ENCODE results near the gene PLA2G4E. TPM values are rescaled to one million over a fixed set of nuclear protein-coding genes. Genes with fewer than 3 reads are reported as not detected.
A peak's percentile ranks its signal among the peaks of the same experiment; 100 is the strongest.

PLA2G4E gene
- total RNA-seq, 1 donor from 2014 or later, result not detected

DNA sequence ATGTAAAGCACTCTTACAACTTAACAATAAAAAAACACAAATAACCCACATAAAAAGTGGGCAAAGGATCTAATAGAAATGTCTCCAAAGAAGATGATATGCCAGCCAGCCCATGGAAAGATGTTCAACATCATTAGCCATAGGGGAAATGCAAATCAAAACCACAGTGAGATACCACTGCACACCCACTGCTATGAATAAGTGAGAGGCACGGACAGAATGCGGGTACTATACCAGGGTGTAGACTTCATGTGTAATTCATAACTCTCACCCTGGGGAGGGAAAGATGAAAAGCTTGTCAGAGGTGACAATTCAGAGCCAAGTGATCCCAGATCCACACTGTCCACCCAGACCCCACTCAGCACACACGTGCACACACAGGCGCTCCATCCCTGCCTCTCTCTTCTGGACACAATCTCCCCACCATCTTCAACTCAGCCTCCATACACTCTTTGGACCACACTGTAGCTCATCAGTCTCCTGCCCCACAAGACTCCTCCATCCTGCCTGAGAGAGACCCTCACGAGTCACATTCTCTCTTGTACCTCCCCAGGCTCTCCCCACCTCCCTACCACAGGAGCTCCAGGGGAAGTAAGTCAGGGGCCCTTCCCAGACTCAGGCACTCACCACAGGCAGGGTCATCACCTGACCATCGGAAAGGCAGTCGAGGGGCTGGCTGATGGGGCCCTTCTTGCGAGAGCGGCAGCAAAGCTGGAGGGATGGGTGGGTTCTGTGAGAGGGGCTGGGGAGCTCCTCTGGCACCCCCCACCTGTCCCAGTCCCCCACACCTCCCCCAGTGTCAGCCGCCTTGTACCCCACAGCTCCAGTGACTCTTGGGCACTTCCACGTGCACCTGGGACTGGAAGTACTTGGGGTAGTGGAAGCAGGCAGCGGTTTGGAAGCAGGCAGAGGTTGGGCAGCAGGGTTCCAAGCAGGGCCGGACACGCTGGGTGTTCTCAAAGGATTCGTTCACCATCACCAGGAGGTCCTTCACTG lies 21.3 kb downstream of the PLA2G4E start:
- intact Hi-C loops (cut with micrococcal nuclease), result no loop called here
- no peaks in the 10 kb centered on the region for H3K9me3 Mint-ChIP-seq
- peaks cover 6% of the 10 kb centered on the region for H3K4me1 Mint-ChIP-seq
- H3K27me3 Mint-ChIP-seq, result peaks cover 5% of the 10 kb centered on the region
- H3K36me3 Mint-ChIP-seq (ENCODE audit: low read depth), result no peaks in the 10 kb centered on the region
- no peak for DNase-seq
- H3K4me3 Mint-ChIP-seq, result no peak overlapping the region
- H3K27ac Mint-ChIP-seq, result no peak overlapping the region

DNA sequence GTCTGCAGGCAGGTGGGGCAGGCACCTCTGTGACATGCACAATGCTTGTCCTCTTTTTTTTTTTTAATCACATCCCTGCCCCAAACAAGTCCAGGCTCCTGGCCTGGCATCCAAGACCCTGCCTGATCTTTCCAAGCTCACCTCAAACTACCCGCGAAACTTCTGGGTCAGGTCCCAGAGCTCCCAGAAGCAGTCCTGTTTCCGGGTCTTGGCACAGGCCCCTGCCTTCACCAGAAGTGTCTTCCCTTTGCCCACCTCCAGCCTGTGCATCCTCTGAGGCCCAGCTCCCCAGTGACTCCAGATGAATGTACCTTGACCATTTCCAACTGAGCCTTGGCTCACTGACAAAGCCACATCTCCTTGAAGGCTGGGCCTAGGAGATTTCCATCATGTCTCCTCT lies 23.0 kb downstream of the PLA2G4E start:
- no peak overlapping the region for H3K4me3 Mint-ChIP-seq
- peaks cover 4% of the 10 kb centered on the region for H3K27me3 Mint-ChIP-seq
- H3K36me3 Mint-ChIP-seq (ENCODE audit: low read depth), result no peaks in the 10 kb centered on the region
- no peak for DNase-seq
- no peaks in the 10 kb centered on the region for H3K9me3 Mint-ChIP-seq
- intact Hi-C loops (cut with micrococcal nuclease), result no loop called here
- peaks cover 6% of the 10 kb centered on the region for H3K4me1 Mint-ChIP-seq
- H3K27ac Mint-ChIP-seq, result peak overlapping the region; percentile 8

DNA sequence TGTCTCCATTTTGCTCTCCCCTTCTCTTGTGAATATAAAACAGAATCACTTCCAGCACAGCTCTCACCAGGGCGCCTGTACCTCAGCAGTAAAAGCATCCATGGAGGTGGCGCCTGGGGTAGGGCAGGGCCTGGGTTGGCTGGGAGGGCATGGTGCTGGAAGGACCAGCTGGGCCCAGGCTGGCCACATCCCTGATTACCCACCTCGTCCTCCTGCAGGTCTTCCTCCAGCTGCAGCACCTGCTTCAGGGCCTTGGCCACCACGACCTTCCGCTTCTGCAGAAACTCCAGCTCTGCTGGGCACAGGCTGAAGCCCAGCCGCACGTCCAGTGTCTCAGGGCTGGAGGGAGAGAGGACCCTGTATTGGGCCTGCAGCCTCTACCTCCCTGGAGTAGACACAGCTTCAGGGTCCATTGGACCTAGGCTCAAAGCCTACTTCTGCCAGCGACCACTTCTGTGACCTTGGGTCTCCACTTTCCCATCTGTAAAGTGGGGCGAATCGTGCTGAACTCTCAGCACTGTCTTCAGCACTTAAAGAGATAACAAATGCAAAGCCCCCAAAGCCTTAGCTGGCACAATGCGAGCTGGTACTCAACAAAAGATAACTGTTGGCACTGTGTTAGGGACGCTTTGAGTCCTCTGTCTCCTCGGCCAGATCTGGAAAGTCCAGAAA lies 23.8 kb downstream of the PLA2G4E start:
- Mint-ChIP-seq H3K27ac (no peak overlapping the region), H3K4me3 (no peak overlapping the region), H3K27me3 (peaks cover 4% of the 10 kb centered on the region), H3K9me3 (no peaks in the 10 kb centered on the region), H3K4me1 (peaks cover 6% of the 10 kb centered on the region), H3K36me3 (ENCODE audit: low read depth) (no peaks in the 10 kb centered on the region)
- intact Hi-C loops (cut with micrococcal nuclease), result no loop called here
- no peak for DNase-seq

DNA sequence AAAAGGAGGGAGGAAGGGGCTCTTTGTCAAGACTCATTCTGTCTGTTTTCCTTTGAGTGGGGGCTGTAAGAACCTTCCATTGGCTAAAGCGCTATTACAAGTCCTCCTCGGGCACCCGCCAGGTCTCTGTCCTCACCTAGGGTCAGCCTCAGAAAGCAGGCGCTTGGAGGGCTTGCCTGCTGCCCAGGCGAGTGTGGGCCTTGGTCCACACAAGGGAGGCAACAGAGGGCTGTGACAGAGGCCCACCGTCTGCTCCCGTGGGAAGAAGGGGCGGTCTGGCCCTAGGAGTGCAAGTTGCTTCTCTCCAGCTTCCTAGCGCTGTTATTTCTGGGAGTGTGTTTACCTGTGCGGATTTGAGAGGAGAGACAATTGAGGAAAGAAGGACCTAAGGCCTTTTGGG lies 24.5 kb downstream of the PLA2G4E start:
- Mint-ChIP-seq H3K27me3 (peaks cover 4% of the 10 kb centered on the region), H3K4me1 (peaks cover 6% of the 10 kb centered on the region), H3K9me3 (no peaks in the 10 kb centered on the region), H3K4me3 (no peak overlapping the region), H3K36me3 (ENCODE audit: low read depth) (no peaks in the 10 kb centered on the region), H3K27ac (no peak overlapping the region)
- DNase-seq, result no peak
- intact Hi-C loops (cut with micrococcal nuclease), result no loop called here

DNA sequence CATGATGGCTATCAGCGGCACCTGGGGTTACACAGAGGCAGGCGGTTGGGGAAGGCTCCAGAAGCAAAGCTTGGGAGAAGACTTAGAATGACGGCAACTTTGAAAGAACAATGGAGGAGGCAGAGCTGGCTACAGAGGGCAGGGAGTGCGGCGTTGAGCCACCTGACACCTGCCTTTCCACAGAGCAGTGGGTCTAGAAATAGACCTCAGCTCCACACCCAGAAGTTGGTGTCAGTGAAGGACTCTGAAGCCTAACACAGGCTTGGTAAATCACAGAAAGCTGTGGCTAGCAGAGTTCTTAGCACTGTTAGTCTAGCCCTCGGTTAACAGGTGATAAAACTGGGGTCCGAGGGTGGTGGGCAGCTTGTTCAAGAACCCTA lies 25.4 kb downstream of the PLA2G4E start:
- DNase-seq, result no peak
- H3K4me3 Mint-ChIP-seq, result no peak overlapping the region
- no peaks in the 10 kb centered on the region for H3K36me3 Mint-ChIP-seq (ENCODE audit: low read depth)
- peaks cover 6% of the 10 kb centered on the region for H3K4me1 Mint-ChIP-seq
- H3K27me3 Mint-ChIP-seq, result peaks cover 4% of the 10 kb centered on the region
- H3K27ac Mint-ChIP-seq, result no peak overlapping the region
- intact Hi-C loops (cut with micrococcal nuclease), result no loop called here
- H3K9me3 Mint-ChIP-seq, result no peaks in the 10 kb centered on the region

DNA sequence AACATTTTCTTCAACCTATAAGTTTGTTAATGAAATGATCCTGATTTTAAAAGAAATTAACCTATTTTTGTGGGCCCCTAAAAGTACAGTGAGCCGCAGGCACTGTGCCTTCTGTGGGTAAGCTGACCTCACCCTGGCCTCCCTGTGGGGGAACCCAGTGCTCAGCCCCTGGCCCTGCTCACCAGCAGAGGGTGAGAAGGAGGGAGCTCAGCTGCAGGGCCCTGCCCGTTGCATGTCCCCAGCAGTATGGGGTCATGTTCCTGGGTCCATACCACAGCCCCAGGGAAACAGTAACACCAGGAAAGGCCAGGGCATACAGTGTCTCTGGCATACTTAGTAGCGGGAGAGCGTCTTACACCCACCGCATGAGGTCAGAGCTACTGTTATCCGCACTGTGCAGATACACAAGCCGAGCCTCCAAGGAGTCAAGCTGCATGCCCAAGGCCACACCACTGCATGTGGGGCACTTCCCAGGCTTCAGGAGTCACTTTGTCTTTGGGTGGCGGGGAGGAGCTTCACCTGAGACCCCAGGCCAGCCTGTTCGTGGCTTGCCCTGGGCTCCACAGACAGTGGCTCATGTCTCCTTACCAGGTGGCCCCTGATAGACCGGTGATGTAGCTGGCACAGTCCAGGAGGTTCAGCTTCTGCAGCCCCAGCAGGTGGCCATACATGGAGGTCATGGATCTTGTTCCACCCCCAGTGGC lies 25.9 kb downstream of the PLA2G4E start:
- Mint-ChIP-seq H3K36me3 (ENCODE audit: low read depth) (no peaks in the 10 kb centered on the region), H3K4me3 (no peak overlapping the region), H3K9me3 (no peaks in the 10 kb centered on the region), H3K4me1 (peaks cover 6% of the 10 kb centered on the region), H3K27ac (no peak overlapping the region), H3K27me3 (peaks cover 4% of the 10 kb centered on the region)
- no peak for DNase-seq
- intact Hi-C loops (cut with micrococcal nuclease), result no loop called here

DNA sequence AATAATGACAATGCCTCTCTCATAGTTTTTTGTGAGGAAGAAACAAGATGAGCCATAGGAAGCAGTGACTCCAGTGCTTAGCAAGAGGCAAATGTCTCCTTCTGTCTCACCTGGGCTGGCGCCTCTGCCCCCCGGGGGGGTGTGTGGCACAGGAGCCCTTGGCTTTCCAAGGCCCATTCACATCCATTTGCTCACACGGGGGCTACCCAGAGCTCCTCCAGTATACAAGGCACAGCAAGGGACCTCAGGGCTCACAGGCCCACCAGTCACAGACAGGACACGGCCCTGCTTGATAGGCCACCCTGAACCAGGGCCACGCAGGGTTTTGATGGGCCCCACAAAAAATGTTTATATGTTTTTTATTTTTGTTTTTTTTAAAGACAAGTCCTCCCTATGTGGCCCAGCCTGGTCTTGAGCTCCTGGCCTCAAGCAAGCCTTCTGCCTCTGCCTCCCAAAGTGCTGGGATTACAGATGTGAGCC lies 26.6 kb downstream of the PLA2G4E start:
- Mint-ChIP-seq H3K27me3 (no peaks in the 10 kb centered on the region), H3K36me3 (ENCODE audit: low read depth) (no peaks in the 10 kb centered on the region), H3K4me1 (peaks cover 2% of the 10 kb centered on the region), H3K9me3 (no peaks in the 10 kb centered on the region), H3K4me3 (no peak overlapping the region), H3K27ac (no peak overlapping the region)
- no peak for DNase-seq
- intact Hi-C loops (cut with micrococcal nuclease), result no loop called here

GRCh38 chr15:41993472-41994170 lies 27.2 kb downstream of the PLA2G4E start:
- Mint-ChIP-seq H3K27ac (no peak overlapping the region), H3K9me3 (no peaks in the 10 kb centered on the region), H3K27me3 (no peaks in the 10 kb centered on the region), H3K4me1 (no peaks in the 10 kb centered on the region), H3K4me3 (no peak overlapping the region), H3K36me3 (ENCODE audit: low read depth) (no peaks in the 10 kb centered on the region)
- intact Hi-C loops (cut with micrococcal nuclease), result no loop called here
- no peak for DNase-seq

- no peaks in the 10 kb centered on the region for H3K36me3 Mint-ChIP-seq (ENCODE audit: low read depth)
- DNase-seq, result no peak
- no peak overlapping the region for H3K27ac Mint-ChIP-seq
- H3K4me3 Mint-ChIP-seq, result no peak overlapping the region
- H3K9me3 Mint-ChIP-seq, result no peaks in the 10 kb centered on the region
- no peaks in the 10 kb centered on the region for H3K4me1 Mint-ChIP-seq
- intact Hi-C loops (cut with micrococcal nuclease), result no loop called here
- no peaks in the 10 kb centered on the region for H3K27me3 Mint-ChIP-seq
Observed at GRCh38 chr15:41992803-41993190, 28.0 kb downstream of the PLA2G4E start.

DNA sequence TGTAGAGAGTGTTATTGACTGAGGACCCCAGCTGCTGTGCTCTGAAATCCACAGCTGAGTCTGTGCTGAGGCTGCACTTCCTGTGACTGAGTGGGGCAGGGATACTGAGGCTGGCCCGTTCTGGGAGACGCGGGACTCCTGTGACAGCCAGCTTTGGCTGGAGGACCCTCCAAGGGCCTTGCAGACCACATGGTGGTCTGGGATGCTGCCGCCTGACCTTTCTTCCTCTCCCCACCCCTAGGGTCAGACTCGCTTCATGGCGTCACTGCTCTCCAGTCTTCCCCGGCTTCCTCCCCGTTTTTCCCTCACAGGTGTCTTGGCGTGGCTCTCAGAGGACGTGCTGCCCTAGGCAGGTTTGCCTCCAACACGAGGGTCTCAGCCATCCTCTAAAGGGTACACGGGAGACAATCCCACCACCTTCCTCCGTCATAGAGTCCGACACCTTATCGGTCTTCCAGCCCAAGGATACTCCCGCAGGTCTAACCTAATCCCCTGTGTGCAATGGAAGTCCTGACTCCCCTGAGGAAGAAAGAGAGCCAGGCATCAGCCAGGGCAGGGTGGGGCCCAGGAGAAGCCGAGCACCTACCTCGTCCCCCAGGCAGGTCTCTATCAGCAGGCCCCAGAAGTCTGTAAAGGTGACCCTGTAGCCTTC lies 28.6 kb downstream of the PLA2G4E start:
- intact Hi-C loops (cut with micrococcal nuclease), result no loop called here
- Mint-ChIP-seq H3K4me3 (no peak overlapping the region), H3K27ac (no peak overlapping the region), H3K9me3 (no peaks in the 10 kb centered on the region), H3K36me3 (ENCODE audit: low read depth) (no peaks in the 10 kb centered on the region), H3K27me3 (no peaks in the 10 kb centered on the region), H3K4me1 (no peaks in the 10 kb centered on the region)
- no peak for DNase-seq

GRCh38 chr15:41990691-41991090 lies 30.2 kb downstream of the PLA2G4E start:
- no peak for DNase-seq
- H3K27me3 Mint-ChIP-seq, result no peaks in the 10 kb centered on the region
- H3K4me1 Mint-ChIP-seq, result no peaks in the 10 kb centered on the region
- no peaks in the 10 kb centered on the region for H3K9me3 Mint-ChIP-seq
- intact Hi-C loops (cut with micrococcal nuclease), result no loop called here
- no peak overlapping the region for H3K27ac Mint-ChIP-seq
- H3K36me3 Mint-ChIP-seq (ENCODE audit: low read depth), result no peaks in the 10 kb centered on the region
- H3K4me3 Mint-ChIP-seq, result no peak overlapping the region

DNA sequence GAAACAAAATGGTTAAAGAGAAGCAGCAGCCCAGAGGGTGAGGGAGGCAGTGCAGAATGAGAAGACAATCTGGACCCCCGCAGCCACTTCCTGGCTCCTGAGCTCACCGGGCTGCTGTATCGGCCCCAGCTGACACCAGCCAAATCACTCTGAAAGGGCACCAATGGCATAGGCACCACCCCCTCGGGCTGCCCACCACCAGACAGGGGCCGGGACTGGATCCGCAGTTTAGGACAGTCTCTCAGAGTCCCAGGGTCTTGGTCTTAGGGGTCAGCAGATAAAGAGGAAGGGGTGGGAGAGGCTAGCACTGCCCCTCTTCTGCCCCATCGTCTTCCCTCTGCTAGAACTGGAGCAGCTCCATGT lies 30.6 kb downstream of the PLA2G4E start:
- Mint-ChIP-seq H3K36me3 (ENCODE audit: low read depth) (no peaks in the 10 kb centered on the region), H3K4me1 (no peaks in the 10 kb centered on the region), H3K27ac (no peak overlapping the region), H3K9me3 (no peaks in the 10 kb centered on the region), H3K27me3 (no peaks in the 10 kb centered on the region), H3K4me3 (no peak overlapping the region)
- DNase-seq, result no peak
- intact Hi-C loops (cut with micrococcal nuclease), result no loop called here

DNA sequence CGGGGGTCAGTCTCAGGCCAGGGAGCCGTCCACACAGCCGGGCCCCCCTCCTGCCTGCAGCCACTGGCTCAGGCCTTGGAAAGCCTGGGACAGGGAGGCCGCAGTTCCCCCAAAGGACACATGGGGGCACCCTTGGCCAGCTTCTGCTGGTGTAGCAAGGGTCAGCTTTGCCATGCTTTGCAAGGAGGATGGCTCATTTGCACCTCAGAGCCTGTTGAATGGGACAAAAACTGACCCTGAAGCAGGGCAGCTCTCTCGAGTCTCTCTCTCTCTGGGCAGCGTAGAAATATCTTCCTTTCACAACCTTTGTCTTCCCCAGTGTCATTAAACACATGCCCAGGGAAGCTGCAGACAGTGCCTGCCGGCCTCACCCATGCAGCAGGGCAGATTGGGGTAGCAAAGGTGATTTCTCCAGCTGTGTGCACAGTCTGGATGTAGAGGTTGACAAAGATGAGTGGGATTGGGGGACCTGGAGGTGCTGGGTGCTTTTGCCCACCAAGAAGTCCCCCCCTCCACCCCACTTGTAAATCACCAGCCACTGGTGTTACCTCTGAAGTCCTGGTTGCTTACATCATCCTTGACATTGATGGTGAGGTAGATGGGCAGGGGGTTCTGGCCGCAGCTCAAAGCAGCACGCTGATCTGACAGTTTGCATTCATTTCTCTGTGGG lies 31.1 kb downstream of the PLA2G4E start:
- no peaks in the 10 kb centered on the region for H3K9me3 Mint-ChIP-seq
- H3K4me3 Mint-ChIP-seq, result no peak overlapping the region
- no peaks in the 10 kb centered on the region for H3K36me3 Mint-ChIP-seq (ENCODE audit: low read depth)
- no peak overlapping the region for H3K27ac Mint-ChIP-seq
- intact Hi-C loops (cut with micrococcal nuclease), result loop anchor here (1.0 to 2.0 kb wide), 3 partner anchors 70 to 147 kb away; no protein-coding TSS in a partner anchor
- H3K4me1 Mint-ChIP-seq, result no peaks in the 10 kb centered on the region
- H3K27me3 Mint-ChIP-seq, result no peaks in the 10 kb centered on the region
- peak; percentile 96 for DNase-seq

All from activated CD4-positive, alpha-beta T cell treated with anti-CD3 and anti-CD28 coated beads, Interleukin-2, amount 10 ng/mL, durations not matched to agents 24 days and 14 days (primary cell).